GM12874 (cell line): Measurements from ENCODE around the gene CEACAM18.

Experiments used
- CTCF ChIP-seq: IDR thresholded peaks from 2 replicates; pipeline ENCODE4 v1.5.1; 2011; ENCODE audit warnings: low read depth, mild to moderate bottlenecking, control low read depth, low read length, moderate library complexity; ENCODE audit not compliant: insufficient read depth

Gene CEACAM18

GRCh38 chr19:51440846-51441409, 37.4 kb upstream of the CEACAM18 start:
- TF ChIP-seq CTCF: no peak

DNA sequence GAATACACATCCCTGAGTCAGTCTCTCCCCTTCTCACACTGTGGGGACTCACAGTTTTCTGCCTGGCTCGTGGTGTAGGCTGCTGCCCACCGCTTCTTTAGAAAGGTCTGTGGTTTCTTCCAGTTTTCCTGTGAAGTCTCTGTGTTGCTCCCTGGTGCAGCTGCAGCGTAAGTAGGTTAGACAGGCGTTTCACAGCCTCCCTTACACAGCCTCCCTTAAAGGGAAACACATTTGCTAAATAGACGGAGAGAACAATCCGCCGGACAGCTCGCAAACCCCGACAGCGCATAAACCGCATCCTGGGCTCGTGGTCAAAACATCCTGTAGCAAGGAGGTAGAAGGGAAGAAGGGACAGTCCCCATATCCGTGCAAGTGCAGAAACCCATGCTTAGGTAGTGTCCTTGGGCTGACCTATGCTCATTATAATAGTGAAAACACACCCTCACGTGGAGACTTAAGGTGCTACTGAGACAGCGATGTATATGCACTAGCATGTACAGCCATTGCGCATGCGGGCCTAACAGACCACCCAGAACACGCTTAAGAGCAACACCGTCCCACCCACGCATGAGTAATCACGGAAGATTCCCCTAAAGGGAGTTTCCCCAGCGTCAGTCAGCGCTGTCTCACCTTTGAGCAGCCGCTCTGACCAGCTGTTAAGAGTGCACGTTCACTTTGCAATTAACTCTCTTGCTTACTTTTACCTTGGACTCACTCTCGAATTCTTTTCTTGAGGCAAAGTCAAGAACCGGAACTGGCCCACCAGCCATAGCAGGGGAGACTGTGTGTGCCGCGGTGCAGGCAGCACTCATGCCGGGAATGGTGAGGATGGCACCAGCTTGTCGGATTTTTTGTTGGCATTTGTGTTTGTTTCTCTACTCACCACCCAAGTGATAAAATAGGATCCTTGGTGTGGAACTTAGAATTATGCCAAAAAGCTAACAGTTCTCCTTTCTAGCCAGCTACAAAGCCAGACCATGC, 36.6 kb upstream of the CEACAM18 start:
- TF ChIP-seq CTCF: no peak

DNA sequence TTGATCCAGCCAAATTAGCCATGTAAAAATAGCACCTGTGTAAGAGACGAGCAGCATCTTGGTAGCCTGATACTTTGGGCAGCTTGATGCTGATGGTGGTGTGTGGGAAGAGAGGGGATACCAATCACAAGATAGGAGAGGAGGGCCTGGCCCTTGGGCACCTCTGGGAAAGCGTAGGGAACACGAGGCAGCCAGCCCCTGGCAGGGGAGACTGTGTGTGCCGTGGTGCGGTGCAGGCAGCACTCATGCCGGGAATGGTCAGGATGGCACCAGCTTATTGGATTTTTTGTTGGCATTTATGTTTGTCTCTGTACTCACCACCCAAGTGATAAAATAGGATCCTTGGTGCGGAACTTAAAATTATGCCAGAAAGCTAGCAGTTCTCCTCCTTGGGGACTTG, 30.3 kb upstream of the CEACAM18 start:
- no peak for TF ChIP-seq CTCF

DNA sequence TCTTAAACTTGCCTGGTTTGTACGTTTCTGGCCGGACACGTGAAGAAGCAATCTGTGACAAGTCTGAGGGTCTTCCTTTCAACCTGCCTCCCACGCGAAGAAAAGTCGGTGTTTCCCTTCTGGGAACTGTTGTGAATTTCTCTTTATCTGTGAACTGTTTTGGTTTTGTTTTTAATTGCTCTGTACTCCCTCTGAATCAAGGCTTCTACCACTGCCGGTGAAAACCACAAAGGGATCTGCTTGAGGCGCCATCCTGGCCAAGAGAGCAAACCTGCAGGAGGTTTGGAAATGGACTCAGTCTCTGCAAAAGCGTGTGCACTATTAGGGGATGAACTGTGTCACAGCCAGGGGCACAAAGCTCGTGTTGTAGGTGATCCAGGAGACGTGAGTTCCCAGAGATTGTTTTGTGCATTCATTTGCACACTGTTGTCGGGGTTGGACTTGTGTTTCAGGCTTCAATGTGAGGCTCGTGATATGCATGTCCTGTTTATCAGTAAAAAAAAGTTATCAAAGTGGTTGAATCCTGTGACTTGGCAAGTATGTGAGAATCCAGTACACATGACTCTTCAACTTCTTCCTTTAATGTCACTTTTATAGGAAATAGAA, 29.8 kb upstream of the CEACAM18 start:
- no peak for TF ChIP-seq CTCF

GRCh38 chr19:51450730-51451307, 27.5 kb upstream of the CEACAM18 start:
- TF ChIP-seq CTCF: no peak

- TF ChIP-seq CTCF: no peak
Observed at GRCh38 chr19:51456541-51457290, 21.6 kb upstream of the CEACAM18 start.
